K562 (cell line): Measurements from ENCODE around the gene ZNF554.

Experiments used
- BCLAF1 ChIP-seq, 2 experiments: fragments of 450-650 bp in 1 of 2; IDR thresholded peaks; 2 replicates each; pipeline ENCODE4 v1.6.1; 2011 to 2017; ENCODE audit warnings: low read depth in 2 of 2, antibody characterized with exemption in 1 of 2, borderline replicate concordance in 1 of 2, low read length in 1 of 2, mild to moderate bottlenecking in 1 of 2, mixed read lengths in 1 of 2; ENCODE audit not compliant: control insufficient read depth in 1 of 2
- CBX5 ChIP-seq: IDR thresholded peaks from 2 replicates; pipeline ENCODE4 v1.6.1; 2014; ENCODE audit warnings: low read depth, borderline replicate concordance
- EP300 ChIP-seq: IDR thresholded peaks from 2 replicates; pipeline ENCODE4 v1.6.1; 2012; ENCODE audit warnings: low read length, improper control_type of control experiment
- EZH2 ChIP-seq: IDR thresholded peaks from 2 replicates; pipeline ENCODE4 v1.6.1; 2012; ENCODE audit warnings: low read depth, mild to moderate bottlenecking, inconsistent platforms, low read length, borderline replicate concordance
- GATAD2B ChIP-seq: fragments of 450-650 bp; IDR thresholded peaks from 2 replicates; pipeline ENCODE4 v1.6.1; 2017; ENCODE audit warnings: mild to moderate bottlenecking, borderline replicate concordance
- PTTG1 ChIP-seq: fragments of 450-650 bp; IDR thresholded peaks from 2 replicates; pipeline ENCODE4 v1.6.1; 2016; ENCODE audit warnings: low read depth, mild to moderate bottlenecking, missing genetic modification characterization, missing compliant biosample characterization
- RNF219 ChIP-seq: fragments of 250-450 bp; sonication (Bioruptor Pico); IDR thresholded peaks from 2 replicates; pipeline ENCODE4 v1.5.0; 2022; ENCODE audit warnings: mild to moderate bottlenecking
- STAG1 ChIP-seq: sonication (generic); formaldehyde crosslinking; IDR thresholded peaks from 2 replicates; pipeline ENCODE4 v1.5.0; 2020; ENCODE audit warnings: missing genetic modification reagents, borderline replicate concordance
- TF ChIP-seq, protein P1 (sequence below), 3 experiments: IDR thresholded peaks in 2 of 3; conservative IDR thresholded peaks in 1 of 3; 2 replicates each; pipeline ENCODE4 v1.5.1; 2011 to 2012; ENCODE audit warnings: low read length in 3 of 3, mild to moderate bottlenecking in 3 of 3, control low read depth in 2 of 3, improper control_type of control experiment in 1 of 3, inconsistent platforms in 1 of 3, low read depth in 1 of 3, mixed read lengths in 1 of 3, moderate library complexity in 1 of 3; ENCODE audit not compliant: insufficient read depth in 2 of 3

DNA sequence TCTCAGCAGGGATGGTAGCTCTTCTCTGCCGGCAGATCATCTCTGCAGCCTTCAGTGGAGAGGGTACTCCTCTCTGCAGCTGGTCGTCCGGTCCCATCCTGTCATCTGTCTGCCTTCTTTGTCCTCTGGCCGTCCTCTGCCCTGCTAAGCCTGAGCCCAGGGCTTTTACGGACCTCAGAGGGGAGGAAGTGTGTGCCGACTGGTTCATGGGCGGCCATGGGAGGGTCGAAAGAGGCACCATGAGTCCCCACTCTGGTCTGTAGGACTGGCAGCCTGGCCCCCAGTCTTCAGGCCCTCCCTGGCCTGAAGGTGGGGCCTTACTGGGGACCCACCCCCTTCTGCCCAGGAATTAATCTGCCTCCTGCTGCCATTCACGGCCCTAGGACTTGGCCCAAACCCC, 4.0 kb downstream of the ZNF554 start:
- no peak for TF ChIP-seq RNF219 (CRISPR knock-in tag)
- TF ChIP-seq, protein P1, sequence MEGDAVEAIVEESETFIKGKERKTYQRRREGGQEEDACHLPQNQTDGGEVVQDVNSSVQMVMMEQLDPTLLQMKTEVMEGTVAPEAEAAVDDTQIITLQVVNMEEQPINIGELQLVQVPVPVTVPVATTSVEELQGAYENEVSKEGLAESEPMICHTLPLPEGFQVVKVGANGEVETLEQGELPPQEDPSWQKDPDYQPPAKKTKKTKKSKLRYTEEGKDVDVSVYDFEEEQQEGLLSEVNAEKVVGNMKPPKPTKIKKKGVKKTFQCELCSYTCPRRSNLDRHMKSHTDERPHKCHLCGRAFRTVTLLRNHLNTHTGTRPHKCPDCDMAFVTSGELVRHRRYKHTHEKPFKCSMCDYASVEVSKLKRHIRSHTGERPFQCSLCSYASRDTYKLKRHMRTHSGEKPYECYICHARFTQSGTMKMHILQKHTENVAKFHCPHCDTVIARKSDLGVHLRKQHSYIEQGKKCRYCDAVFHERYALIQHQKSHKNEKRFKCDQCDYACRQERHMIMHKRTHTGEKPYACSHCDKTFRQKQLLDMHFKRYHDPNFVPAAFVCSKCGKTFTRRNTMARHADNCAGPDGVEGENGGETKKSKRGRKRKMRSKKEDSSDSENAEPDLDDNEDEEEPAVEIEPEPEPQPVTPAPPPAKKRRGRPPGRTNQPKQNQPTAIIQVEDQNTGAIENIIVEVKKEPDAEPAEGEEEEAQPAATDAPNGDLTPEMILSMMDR (IDR thresholded peaks at IDR 0.05 in 2 of 3, conservative IDR thresholded peaks at IDR 0.05 in 1 of 3; ENCODE audit: insufficient read depth in 2 of 3, low read depth in 1 of 3, low read length in 3 of 3) = no peak
- TF ChIP-seq GATAD2B = no peak
- no peak for TF ChIP-seq EZH2
- TF ChIP-seq STAG1 = no peak
- no peak for TF ChIP-seq CBX5
- no peak for TF ChIP-seq EP300
- TF ChIP-seq BCLAF1 (IDR thresholded peaks at IDR 0.05; ENCODE audit: borderline replicate concordance in 1 of 2, control insufficient read depth in 1 of 2, low read depth in 2 of 2, low read length in 1 of 2) = no peak
- no peak for TF ChIP-seq PTTG1
